Mucosa of rectum (tissue), 2 donors: Measurements from ENCODE around the gene DDIT3.

Experiments used
- H3K27ac ChIP-seq, 2 donors: one replicate each; pipeline ENCODE4 v1.7.0; 2013; ENCODE audit warnings: inconsistent platforms in 2 of 2, low read depth in 2 of 2, low read length in 2 of 2
- H3K27me3 ChIP-seq, 2 donors: one replicate each; pipeline ENCODE4 v1.7.0; 2013; ENCODE audit warnings: low read length in 2 of 2; ENCODE audit not compliant: control insufficient read depth in 2 of 2, insufficient read depth in 2 of 2
- H3K36me3 ChIP-seq, 2 donors: one replicate each; pipeline ENCODE4 v1.7.0; 2013; ENCODE audit warnings: low read length in 2 of 2; ENCODE audit not compliant: control insufficient read depth in 2 of 2, insufficient read depth in 2 of 2
- H3K4me1 ChIP-seq, 2 donors: one replicate each; pipeline ENCODE4 v1.7.0; 2013; ENCODE audit warnings: low read length in 2 of 2, mild to moderate bottlenecking in 1 of 2; ENCODE audit not compliant: control insufficient read depth in 2 of 2, insufficient read depth in 2 of 2
- H3K4me3 ChIP-seq, 2 donors: one replicate each; pipeline ENCODE4 v1.7.0; 2013; ENCODE audit warnings: low read length in 2 of 2
- H3K9ac ChIP-seq, 2 donors: one replicate each; pipeline ENCODE4 v1.7.0; 2013; ENCODE audit warnings: low read length in 2 of 2, low read depth in 1 of 2, mild to moderate bottlenecking in 1 of 2
- H3K9me3 ChIP-seq, 2 donors: one replicate each; pipeline ENCODE4 v1.7.0; 2013; ENCODE audit warnings: low read length in 2 of 2; ENCODE audit not compliant: control insufficient read depth in 2 of 2
- donor health status: healthy.
- donor health status: Normal muscosa, but diverticular disease.

The DDIT3 gene

GRCh38 chr12:57487597-57488401 lies 32.5 kb downstream of the DDIT3 start, which contains the start of gene MARS1:
TSS of gene MARS1 (plus strand) at chr12:57488068. CDS start at chr12:57488091, 23 bp downstream.
- Histone ChIP-seq H3K36me3 (peaks cover 22 to 25% of the 10 kb centered on the region in 2 donors), H3K4me1 (peaks cover 16 to 18% of the 10 kb centered on the region in 2 donors), H3K27ac (peak within 1 kb of the TSS; percentile 75 to 86), H3K9ac (peak within 1 kb of the TSS; percentile 94 to 95), H3K27me3 (peaks cover 0 to 2% of the 10 kb centered on the region in 2 donors), H3K9me3 (no peaks in the 10 kb centered on the region), H3K4me3 (peak within 1 kb of the TSS; percentile 97 to 99)

- Histone ChIP-seq H3K9me3 (no peaks in the 10 kb centered on the region), H3K27me3 (peaks cover 0 to 2% of the 10 kb centered on the region in 2 donors), H3K36me3 (peaks cover 20 to 22% of the 10 kb centered on the region in 2 donors), H3K4me3 (peak overlapping the region; percentile 97 to 99), H3K27ac (no peak overlapping the region), H3K4me1 (peaks cover 16 to 18% of the 10 kb centered on the region in 2 donors), H3K9ac (peak overlapping the region in 1 of 2 donors; percentile 26)
These were observed 33.2 kb downstream of the DDIT3 start for GRCh38 chr12:57487055-57487596.

- H3K9me3 ChIP-seq = no peaks in the 10 kb centered on the region
- H3K4me1 ChIP-seq = peaks cover 16 to 18% of the 10 kb centered on the region in 2 donors
These were observed 34.6 kb downstream of the DDIT3 start for GRCh38 chr12:57485695-57486094.

GRCh38 chr12:57483466-57483865 lies 36.8 kb downstream of the DDIT3 start:
- Histone ChIP-seq H3K9ac (peak overlapping the region in 1 of 2 donors; percentile 24), H3K9me3 (no peaks in the 10 kb centered on the region), H3K4me1 (peaks cover 15 to 21% of the 10 kb centered on the region in 2 donors), H3K27ac (no peak overlapping the region), H3K27me3 (peaks cover 2 to 14% of the 10 kb centered on the region in 2 donors), H3K4me3 (no peak overlapping the region), H3K36me3 (no peaks in the 10 kb centered on the region)

More at GRCh38 chr12:57485695-57486094, 34.6 kb downstream of the DDIT3 start:
- peaks cover 2 to 3% of the 10 kb centered on the region in 2 donors for H3K27me3 ChIP-seq
- H3K27ac ChIP-seq = no peak overlapping the region
- no peak overlapping the region for H3K4me3 ChIP-seq
- H3K9ac ChIP-seq = no peak overlapping the region
- peaks cover 9 to 14% of the 10 kb centered on the region in 2 donors for H3K36me3 ChIP-seq

GRCh38 chr12:57481671-57482070 lies 38.6 kb downstream of the DDIT3 start:
- H3K9ac ChIP-seq = no peak overlapping the region
- H3K27me3 ChIP-seq = peaks cover 2 to 26% of the 10 kb centered on the region in 2 donors
- no peaks in the 10 kb centered on the region for H3K36me3 ChIP-seq
- peaks cover 10 to 20% of the 10 kb centered on the region in 2 donors for H3K4me1 ChIP-seq
- H3K9me3 ChIP-seq = no peaks in the 10 kb centered on the region
- no peak overlapping the region for H3K4me3 ChIP-seq
- no peak overlapping the region for H3K27ac ChIP-seq

GRCh38 chr12:57479376-57480115 lies 40.8 kb downstream of the DDIT3 start, which contains the start of gene ARHGAP9:
TSS of gene ARHGAP9 (minus strand) at chr12:57479866. CDS start at chr12:57479406, 460 bp downstream.
- H3K27ac ChIP-seq = peak within 1 kb of the TSS; percentile 75 to 91
- peaks cover 12 to 42% of the 10 kb centered on the region in 2 donors for H3K27me3 ChIP-seq
- no peaks in the 10 kb centered on the region for H3K9me3 ChIP-seq
- H3K4me3 ChIP-seq = peak within 1 kb of the TSS in 1 of 2 donors; percentile 75
- H3K4me1 ChIP-seq = peaks cover 25 to 28% of the 10 kb centered on the region in 2 donors
- H3K9ac ChIP-seq = peak within 1 kb of the TSS; percentile 46 to 56
- H3K36me3 ChIP-seq = no peaks in the 10 kb centered on the region

GRCh38 chr12:57479043-57479375 lies 41.3 kb downstream of the DDIT3 start:
- Histone ChIP-seq H3K4me1 (peaks cover 26 to 28% of the 10 kb centered on the region in 2 donors), H3K9ac (peak overlapping the region; percentile 46 to 56), H3K4me3 (peak overlapping the region in 1 of 2 donors; percentile 75), H3K36me3 (no peaks in the 10 kb centered on the region), H3K9me3 (no peaks in the 10 kb centered on the region), H3K27ac (peak overlapping the region; percentile 75 to 91), H3K27me3 (peaks cover 13 to 48% of the 10 kb centered on the region in 2 donors)

- H3K27ac ChIP-seq = peak overlapping the region; percentile 75 to 91
- H3K36me3 ChIP-seq = no peaks in the 10 kb centered on the region
- peak overlapping the region; percentile 42 to 75 for H3K4me3 ChIP-seq
- peak overlapping the region; percentile 4 to 74 for H3K9ac ChIP-seq
- peaks cover 26 to 28% of the 10 kb centered on the region in 2 donors for H3K4me1 ChIP-seq
- H3K9me3 ChIP-seq = no peaks in the 10 kb centered on the region
- H3K27me3 ChIP-seq = peaks cover 12 to 49% of the 10 kb centered on the region in 2 donors
These were observed 42.3 kb downstream of the DDIT3 start for GRCh38 chr12:57477710-57478681.
